ENCODE results near the gene CCDC192. TPM values are rescaled to one million over a fixed set of nuclear protein-coding genes. Genes with fewer than 3 reads are reported as not detected.
"Not testable (repeated sequence)": the region's sequence is repeated elsewhere in the genome, so short reads cannot be mapped to it uniquely, and the experiment has no call there.

The CCDC192 gene
- total RNA-seq, 2 experiments from 2014 or later: not detected

DNA sequence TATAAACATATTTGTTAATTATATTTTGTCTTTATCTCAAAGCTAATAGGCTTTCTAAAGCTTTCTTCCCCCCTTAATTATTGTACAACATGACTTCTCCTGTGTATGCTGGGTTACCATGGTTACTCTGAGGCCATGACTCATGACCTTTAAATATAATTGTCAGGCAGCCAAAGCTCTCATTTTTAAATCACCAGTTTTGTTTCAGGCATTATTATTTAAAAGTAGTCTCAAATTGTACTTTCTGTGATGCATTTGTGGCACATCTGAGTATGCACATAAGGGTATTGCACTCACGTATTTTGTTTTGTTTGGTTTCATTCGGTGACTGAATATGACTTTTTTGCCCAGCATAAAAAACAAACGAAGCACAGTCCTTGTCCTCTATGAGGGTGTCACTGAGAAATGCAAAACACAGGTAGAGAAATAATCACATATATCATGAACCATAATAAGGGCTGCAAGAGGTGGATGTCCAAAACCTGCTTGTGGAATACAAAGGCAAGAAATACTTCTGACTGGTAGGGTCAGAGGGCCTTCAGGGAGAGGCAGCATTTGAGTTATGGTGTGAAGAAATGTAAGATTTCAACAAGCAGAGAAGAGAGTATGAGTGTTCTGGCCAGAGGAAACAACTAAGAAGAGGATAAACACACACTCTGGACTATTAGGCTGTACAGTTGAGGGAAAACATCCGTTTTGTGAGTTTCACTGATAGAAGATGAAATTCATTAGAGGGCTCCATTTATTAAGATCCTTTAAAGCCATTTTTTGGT lies 2.1 kb downstream of the CCDC192 start:
- Histone ChIP-seq H3K36me3 (ENCODE audit: insufficient read depth, low read length) (no peaks in the 10 kb centered on the region), H3K4me1 (ENCODE audit: insufficient read depth, low read length) (no peaks in the 10 kb centered on the region), H3K9me3 (ENCODE audit: control insufficient read depth in 1 of 2, insufficient read depth in 1 of 2, low read length in 2 of 2) (no peaks in the 10 kb centered on the region), H3K4me3 (ENCODE audit: low read length) (no peak overlapping the region), H3K27me3 (ENCODE audit: control insufficient read depth in 1 of 2, insufficient read depth in 2 of 2, low read length in 2 of 2) (peaks cover 0 to 7% of the 10 kb centered on the region in 2 experiments), H3K27ac (ENCODE audit: low read depth in 1 of 2, low read length in 2 of 2) (no peak overlapping the region)
- peaks cover 12% of the 10 kb centered on the region for H3K27me3 Mint-ChIP-seq
- H3K4me3 Mint-ChIP-seq: no peak overlapping the region
- H3K27ac Mint-ChIP-seq: no peak overlapping the region
- ATAC-seq (ENCODE audit: poor library complexity) (no peak), DNase-seq (peak in 2 of 14 experiments; percentile 11 to 12)
- ChIA-PET CTCF (no interaction called here), POLR2A (no interaction called here)
- TF ChIP-seq, protein P1, sequence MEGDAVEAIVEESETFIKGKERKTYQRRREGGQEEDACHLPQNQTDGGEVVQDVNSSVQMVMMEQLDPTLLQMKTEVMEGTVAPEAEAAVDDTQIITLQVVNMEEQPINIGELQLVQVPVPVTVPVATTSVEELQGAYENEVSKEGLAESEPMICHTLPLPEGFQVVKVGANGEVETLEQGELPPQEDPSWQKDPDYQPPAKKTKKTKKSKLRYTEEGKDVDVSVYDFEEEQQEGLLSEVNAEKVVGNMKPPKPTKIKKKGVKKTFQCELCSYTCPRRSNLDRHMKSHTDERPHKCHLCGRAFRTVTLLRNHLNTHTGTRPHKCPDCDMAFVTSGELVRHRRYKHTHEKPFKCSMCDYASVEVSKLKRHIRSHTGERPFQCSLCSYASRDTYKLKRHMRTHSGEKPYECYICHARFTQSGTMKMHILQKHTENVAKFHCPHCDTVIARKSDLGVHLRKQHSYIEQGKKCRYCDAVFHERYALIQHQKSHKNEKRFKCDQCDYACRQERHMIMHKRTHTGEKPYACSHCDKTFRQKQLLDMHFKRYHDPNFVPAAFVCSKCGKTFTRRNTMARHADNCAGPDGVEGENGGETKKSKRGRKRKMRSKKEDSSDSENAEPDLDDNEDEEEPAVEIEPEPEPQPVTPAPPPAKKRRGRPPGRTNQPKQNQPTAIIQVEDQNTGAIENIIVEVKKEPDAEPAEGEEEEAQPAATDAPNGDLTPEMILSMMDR (IDR thresholded peaks at IDR 0.05): no peak
- H3K36me3 Mint-ChIP-seq (ENCODE audit: low read depth): no peaks in the 10 kb centered on the region
- intact Hi-C loops (cut with DNase I, micrococcal nuclease): no loop called here
- H3K4me1 Mint-ChIP-seq (ENCODE audit: low read depth): no peaks in the 10 kb centered on the region
- H3K9me3 Mint-ChIP-seq: no peaks in the 10 kb centered on the region

DNA sequence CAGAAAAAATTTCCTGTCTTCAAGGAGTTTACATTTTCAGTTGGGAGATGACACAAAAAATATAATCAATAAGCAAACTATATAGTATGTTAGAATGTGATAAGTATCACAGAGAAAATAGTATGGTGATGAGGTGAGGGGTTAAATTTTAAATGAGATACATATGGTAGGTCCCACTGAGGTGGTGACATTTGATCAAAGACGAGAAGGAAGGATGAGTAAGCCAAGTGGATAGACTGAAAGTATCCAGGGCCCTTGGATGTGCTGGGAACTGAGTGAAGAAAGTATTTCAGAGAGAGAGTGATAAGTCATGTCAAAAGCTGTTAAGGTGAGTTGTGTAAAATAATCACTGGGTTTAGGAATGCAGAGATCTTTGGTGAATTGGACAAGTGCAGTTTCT lies 3.5 kb downstream of the CCDC192 start:
- Mint-ChIP-seq H3K27ac (no peak overlapping the region), H3K36me3 (ENCODE audit: low read depth) (no peaks in the 10 kb centered on the region), H3K4me3 (no peak overlapping the region), H3K9me3 (no peaks in the 10 kb centered on the region), H3K4me1 (ENCODE audit: low read depth) (no peaks in the 10 kb centered on the region), H3K27me3 (peaks cover 12% of the 10 kb centered on the region)
- TF ChIP-seq, protein P1 (IDR thresholded peaks at IDR 0.05): no peak
- no peaks in the 10 kb centered on the region for H3K9me3 ChIP-seq (ENCODE audit: control insufficient read depth in 1 of 2, insufficient read depth in 1 of 2, low read length in 2 of 2)
- DNase-seq: no peak
- H3K4me3 ChIP-seq (ENCODE audit: low read length): no peak overlapping the region
- H3K4me1 ChIP-seq (ENCODE audit: insufficient read depth, low read length): no peaks in the 10 kb centered on the region
- CTCF ChIA-PET: no interaction called here
- no peak for ATAC-seq (ENCODE audit: poor library complexity)
- H3K36me3 ChIP-seq (ENCODE audit: insufficient read depth, low read length): no peaks in the 10 kb centered on the region
- POLR2A ChIA-PET: no interaction called here
- peaks cover 0 to 7% of the 10 kb centered on the region in 2 experiments for H3K27me3 ChIP-seq (ENCODE audit: control insufficient read depth in 1 of 2, insufficient read depth in 2 of 2, low read length in 2 of 2)
- intact Hi-C loops (cut with DNase I, micrococcal nuclease): no loop called here
- no peak overlapping the region for H3K27ac ChIP-seq (ENCODE audit: low read depth in 1 of 2, low read length in 2 of 2)

DNA sequence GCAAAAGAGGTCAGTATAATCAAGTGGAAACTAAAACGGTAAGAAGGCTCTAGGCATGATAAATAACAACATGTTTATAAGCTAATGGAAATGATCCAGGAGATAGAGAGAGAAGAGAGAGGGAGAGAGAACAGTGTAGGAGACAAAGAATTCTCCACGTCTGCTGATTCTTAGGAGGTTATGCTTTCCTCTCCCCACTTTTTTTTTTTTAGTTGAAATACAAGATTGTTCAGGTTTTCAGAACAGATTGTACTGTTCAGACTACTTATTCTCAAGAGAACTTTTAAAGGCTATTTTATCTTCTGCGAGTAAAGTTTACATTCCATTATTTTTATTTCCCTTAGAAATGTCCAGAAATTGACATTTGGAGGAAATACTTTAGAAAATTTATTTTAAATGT lies 4.0 kb downstream of the CCDC192 start:
- CTCF ChIA-PET: no interaction called here
- TF ChIP-seq, protein P1 (IDR thresholded peaks at IDR 0.05): no peak
- Mint-ChIP-seq H3K4me1 (ENCODE audit: low read depth) (no peaks in the 10 kb centered on the region), H3K27ac (no peak overlapping the region), H3K9me3 (no peaks in the 10 kb centered on the region), H3K36me3 (ENCODE audit: low read depth) (no peaks in the 10 kb centered on the region), H3K27me3 (peaks cover 12% of the 10 kb centered on the region), H3K4me3 (no peak overlapping the region)
- Histone ChIP-seq H3K4me1 (ENCODE audit: insufficient read depth, low read length) (no peaks in the 10 kb centered on the region), H3K27ac (ENCODE audit: low read depth in 1 of 2, low read length in 2 of 2) (no peak overlapping the region), H3K36me3 (ENCODE audit: insufficient read depth, low read length) (no peaks in the 10 kb centered on the region), H3K27me3 (ENCODE audit: control insufficient read depth in 1 of 2, insufficient read depth in 2 of 2, low read length in 2 of 2) (peaks cover 0 to 7% of the 10 kb centered on the region in 2 experiments), H3K9me3 (ENCODE audit: control insufficient read depth in 1 of 2, insufficient read depth in 1 of 2, low read length in 2 of 2) (no peaks in the 10 kb centered on the region), H3K4me3 (ENCODE audit: low read length) (no peak overlapping the region)
- no peak for ATAC-seq (ENCODE audit: poor library complexity)
- POLR2A ChIA-PET: no interaction called here
- intact Hi-C loops (cut with DNase I, micrococcal nuclease): no loop called here
- DNase-seq: no peak

DNA sequence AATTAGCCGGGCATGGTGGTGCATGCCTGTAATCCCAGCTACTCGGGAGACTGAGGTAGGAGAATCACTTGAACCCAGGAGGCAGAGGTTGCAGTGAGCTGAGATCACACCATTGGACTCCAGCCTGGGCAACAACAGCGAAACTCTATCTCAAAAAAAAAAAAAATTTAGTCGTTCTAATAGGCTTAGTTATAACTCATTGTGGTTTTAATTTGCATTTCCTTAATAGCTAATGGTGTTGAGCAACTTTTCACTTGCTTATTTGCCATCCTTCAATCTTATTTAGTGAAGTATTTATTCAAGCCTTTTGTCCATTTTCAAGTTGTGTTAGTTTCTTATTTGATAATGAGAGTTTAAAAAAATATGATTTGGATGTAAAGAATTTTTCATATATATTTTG lies 9.9 kb downstream of the CCDC192 start:
- H3K9me3 Mint-ChIP-seq; H3K27ac Mint-ChIP-seq; intact Hi-C loops (cut with DNase I, micrococcal nuclease); H3K27me3 Mint-ChIP-seq; H3K36me3 ChIP-seq (ENCODE audit: insufficient read depth, low read length); H3K4me1 ChIP-seq (ENCODE audit: insufficient read depth, low read length); H3K36me3 Mint-ChIP-seq (ENCODE audit: low read depth); H3K4me1 Mint-ChIP-seq (ENCODE audit: low read depth); ATAC-seq (ENCODE audit: poor library complexity); CTCF ChIA-PET; POLR2A ChIA-PET; H3K4me3 Mint-ChIP-seq; H3K27me3 ChIP-seq (ENCODE audit: control insufficient read depth in 1 of 2, insufficient read depth in 2 of 2, low read length in 2 of 2); H3K9me3 ChIP-seq (ENCODE audit: control insufficient read depth in 1 of 2, insufficient read depth in 1 of 2, low read length in 2 of 2); DNase-seq; H3K4me3 ChIP-seq (ENCODE audit: low read length); H3K27ac ChIP-seq (ENCODE audit: low read depth in 1 of 2, low read length in 2 of 2): not testable (repeated sequence)

Data from CD4-positive, alpha-beta T cell (primary cell).